Testis (tissue), 2 donors: ENCODE measurements around the gene USP35.

Experiments
- POLR2A ChIP-seq: fragments of 450-650 bp; IDR thresholded peaks from one replicate; pipeline ENCODE4 v1.6.1; 2017; ENCODE audit warnings: antibody characterized with exemption, mild to moderate bottlenecking, moderate library complexity
- TF ChIP-seq, protein P1 (sequence below), 3 experiments: fragments of 450-650 bp in 2 of 3; fragments of 200-600 bp in 1 of 3; sonication (generic) in 1 of 3; IDR thresholded peaks; one replicate each; pipeline ENCODE4 v1.5.1; 2016 to 2019; ENCODE audit warnings: antibody characterized with exemption in 3 of 3, mild to moderate bottlenecking in 2 of 3, moderate library complexity in 1 of 3

DNA sequence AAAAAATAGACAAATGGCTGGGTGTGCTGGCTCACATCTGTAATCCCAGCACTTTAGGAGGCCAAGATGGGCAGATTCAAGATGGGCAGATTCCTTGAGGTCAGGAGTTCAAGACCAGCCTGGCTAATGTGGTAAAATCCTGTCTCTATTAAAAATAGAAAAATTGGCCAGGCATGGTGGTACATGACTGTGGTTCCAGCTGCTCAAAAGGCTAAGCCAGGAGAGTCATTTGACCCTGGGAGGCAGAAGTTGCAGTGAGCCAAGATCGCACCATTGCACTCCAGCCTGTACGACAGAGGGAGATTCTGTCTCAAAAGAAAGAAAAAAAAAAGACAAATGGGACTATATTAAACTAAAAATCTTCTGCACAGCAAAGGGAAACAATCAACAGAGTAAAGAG is 55.4 kb downstream of the USP35 start:
- no peak for TF ChIP-seq POLR2A
- TF ChIP-seq, protein P1, sequence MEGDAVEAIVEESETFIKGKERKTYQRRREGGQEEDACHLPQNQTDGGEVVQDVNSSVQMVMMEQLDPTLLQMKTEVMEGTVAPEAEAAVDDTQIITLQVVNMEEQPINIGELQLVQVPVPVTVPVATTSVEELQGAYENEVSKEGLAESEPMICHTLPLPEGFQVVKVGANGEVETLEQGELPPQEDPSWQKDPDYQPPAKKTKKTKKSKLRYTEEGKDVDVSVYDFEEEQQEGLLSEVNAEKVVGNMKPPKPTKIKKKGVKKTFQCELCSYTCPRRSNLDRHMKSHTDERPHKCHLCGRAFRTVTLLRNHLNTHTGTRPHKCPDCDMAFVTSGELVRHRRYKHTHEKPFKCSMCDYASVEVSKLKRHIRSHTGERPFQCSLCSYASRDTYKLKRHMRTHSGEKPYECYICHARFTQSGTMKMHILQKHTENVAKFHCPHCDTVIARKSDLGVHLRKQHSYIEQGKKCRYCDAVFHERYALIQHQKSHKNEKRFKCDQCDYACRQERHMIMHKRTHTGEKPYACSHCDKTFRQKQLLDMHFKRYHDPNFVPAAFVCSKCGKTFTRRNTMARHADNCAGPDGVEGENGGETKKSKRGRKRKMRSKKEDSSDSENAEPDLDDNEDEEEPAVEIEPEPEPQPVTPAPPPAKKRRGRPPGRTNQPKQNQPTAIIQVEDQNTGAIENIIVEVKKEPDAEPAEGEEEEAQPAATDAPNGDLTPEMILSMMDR (IDR thresholded peaks at IDR 0.05), result no peak
